ENCODE data around the gene DNHD1. TPM values are rescaled to one million over a fixed set of nuclear protein-coding genes. Genes with fewer than 3 reads are reported as not detected.

Gene DNHD1
- total RNA-seq, 4 donors from 2014 or later, result 17.2 to 27.3 (median 21.0) TPM

DNA sequence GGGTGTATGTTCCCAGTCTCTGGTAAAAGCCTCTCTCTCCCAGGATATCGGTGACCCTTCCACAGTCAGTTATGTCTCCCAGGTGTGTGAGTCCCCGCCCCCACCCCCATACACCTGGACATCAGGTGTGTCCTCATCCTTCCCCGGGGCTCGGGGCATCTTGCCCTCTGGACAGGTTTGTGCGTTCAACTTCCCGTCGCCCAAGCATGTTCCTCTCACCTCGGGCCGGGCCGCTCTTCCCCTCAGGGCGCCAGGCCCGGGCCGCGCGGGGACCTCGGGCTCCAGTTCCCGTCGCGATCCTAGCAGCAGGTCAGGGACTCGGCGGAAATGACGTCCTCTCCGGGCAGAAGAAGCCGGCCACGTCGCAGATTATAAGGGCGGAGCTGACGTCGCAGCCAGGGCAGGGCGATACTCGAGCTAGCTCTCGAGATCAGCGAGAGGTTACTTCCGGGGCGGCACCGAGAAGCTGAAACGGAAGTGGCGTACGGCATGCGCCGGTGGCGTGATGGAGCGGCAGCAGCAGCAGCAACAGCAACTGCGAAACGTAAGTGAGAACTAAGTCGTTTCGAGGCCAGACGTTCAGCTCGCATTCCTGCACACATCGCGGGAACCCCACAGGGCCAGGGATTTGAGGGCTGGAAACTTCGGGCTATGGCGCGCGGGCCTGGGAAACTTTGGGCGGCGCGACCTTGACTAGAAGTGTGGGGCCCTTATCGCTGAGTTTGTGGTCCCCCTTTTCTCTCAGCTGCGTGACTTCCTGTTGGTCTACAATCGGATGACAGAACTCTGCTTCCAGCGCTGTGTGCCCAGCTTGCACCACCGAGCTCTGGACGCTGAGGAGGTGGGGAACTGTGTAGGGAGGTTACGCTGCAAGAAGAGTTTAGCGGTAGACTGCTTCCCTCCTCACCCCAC lies 15.8 kb upstream of the DNHD1 start, which contains the start of the genes ARFIP2 and TIMM10B:
ARFIP2 (minus strand) TSS at position 320 of the 912 bp plus-strand sequence. CDS start 910 bp downstream, outside the sequence.
TIMM10B (plus strand) TSS at position 490 of the 912 bp plus-strand sequence; CDS start at position 506, 16 bp downstream.
- H3K27me3 ChIP-seq, result no peaks in the 10 kb centered on the region
- peak within 1 kb of the TSS; percentile 90 to 96 (median 92) for H3K27ac ChIP-seq
- H3K36me3 ChIP-seq, result peaks cover 0 to 76% (median 0%) of the 10 kb centered on the region in 3 donors
- peak within 1 kb of the TSS; percentile 68 to 91 (median 76) for H3K4me3 ChIP-seq
- TF ChIP-seq POLR2A (IDR thresholded peaks at IDR 0.05) (peak; percentile 89 to 95), EP300 (IDR thresholded peaks at IDR 0.05) (peak; percentile 95 to 98)
- TF ChIP-seq, protein P1, sequence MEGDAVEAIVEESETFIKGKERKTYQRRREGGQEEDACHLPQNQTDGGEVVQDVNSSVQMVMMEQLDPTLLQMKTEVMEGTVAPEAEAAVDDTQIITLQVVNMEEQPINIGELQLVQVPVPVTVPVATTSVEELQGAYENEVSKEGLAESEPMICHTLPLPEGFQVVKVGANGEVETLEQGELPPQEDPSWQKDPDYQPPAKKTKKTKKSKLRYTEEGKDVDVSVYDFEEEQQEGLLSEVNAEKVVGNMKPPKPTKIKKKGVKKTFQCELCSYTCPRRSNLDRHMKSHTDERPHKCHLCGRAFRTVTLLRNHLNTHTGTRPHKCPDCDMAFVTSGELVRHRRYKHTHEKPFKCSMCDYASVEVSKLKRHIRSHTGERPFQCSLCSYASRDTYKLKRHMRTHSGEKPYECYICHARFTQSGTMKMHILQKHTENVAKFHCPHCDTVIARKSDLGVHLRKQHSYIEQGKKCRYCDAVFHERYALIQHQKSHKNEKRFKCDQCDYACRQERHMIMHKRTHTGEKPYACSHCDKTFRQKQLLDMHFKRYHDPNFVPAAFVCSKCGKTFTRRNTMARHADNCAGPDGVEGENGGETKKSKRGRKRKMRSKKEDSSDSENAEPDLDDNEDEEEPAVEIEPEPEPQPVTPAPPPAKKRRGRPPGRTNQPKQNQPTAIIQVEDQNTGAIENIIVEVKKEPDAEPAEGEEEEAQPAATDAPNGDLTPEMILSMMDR (IDR thresholded peaks at IDR 0.05), result peak in 1 of 5 experiments; percentile 32
- H3K4me1 ChIP-seq, result peaks cover 0 to 37% (median 22%) of the 10 kb centered on the region in 4 donors
- peak; percentile 96 for DNase-seq (ENCODE audit: low spot score in 2 of 2)
- H3K9me3 ChIP-seq, result no peaks in the 10 kb centered on the region
- 0 to 2% methylated on average over 34 to 57 of the region's 66 CpGs for WGBS, 2 donors

DNA sequence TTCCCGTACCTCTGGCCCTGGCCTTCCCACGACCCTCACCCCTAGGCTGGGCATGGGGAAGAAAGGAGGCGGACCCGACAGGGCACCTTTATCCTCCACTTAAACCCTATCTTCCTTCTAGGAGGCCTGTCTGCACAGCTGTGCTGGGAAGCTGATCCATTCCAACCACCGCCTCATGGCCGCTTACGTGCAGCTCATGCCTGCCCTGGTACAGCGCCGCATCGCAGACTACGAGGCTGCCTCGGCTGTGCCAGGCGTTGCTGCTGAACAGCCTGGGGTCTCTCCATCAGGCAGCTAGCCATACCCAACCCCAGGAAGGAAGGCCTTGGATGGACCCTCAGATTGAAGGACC lies 15.2 kb upstream of the DNHD1 start:
- Histone ChIP-seq H3K27me3 (no peaks in the 10 kb centered on the region), H3K9me3 (no peaks in the 10 kb centered on the region), H3K27ac (peak overlapping the region; percentile 90 to 96 (median 92)), H3K4me3 (peak overlapping the region; percentile 68 to 91 (median 76)), H3K36me3 (peaks cover 0 to 76% (median 0%) of the 10 kb centered on the region in 3 donors), H3K4me1 (peaks cover 0 to 37% (median 22%) of the 10 kb centered on the region in 4 donors)
- DNase-seq (ENCODE audit: low spot score in 2 of 2), result no peak
- WGBS, 2 donors, result 6 to 8% methylated on average over 4 to 13 of the region's 13 CpGs
- TF ChIP-seq EP300 (IDR thresholded peaks at IDR 0.05) (no peak), POLR2A (IDR thresholded peaks at IDR 0.05) (no peak)

DNA sequence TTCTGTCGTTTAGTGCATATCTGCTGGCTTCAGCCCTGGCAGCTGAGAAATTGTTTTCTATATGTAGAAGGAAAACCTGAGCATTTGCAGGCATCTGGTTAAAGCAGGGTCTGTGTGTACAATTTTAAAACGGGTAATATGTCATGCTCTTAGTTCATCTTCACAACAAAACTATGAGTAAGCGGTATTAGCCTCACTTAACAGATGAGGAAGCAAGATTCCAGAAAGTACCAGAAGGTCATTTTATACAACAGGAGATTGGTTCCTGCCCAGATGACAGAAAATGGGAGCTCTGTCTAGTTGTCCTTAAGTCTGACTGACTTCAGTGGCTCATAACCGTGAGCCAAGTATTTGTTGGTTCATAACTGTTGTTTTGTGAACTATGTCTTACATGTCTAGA lies 14.6 kb upstream of the DNHD1 start:
- H3K4me3 ChIP-seq, result peak overlapping the region; percentile 68 to 91 (median 76)
- WGBS, 2 donors, result 79 to 80% methylated on average over 4 of the region's 4 CpGs
- no peaks in the 10 kb centered on the region for H3K27me3 ChIP-seq
- peaks cover 0 to 76% (median 0%) of the 10 kb centered on the region in 3 donors for H3K36me3 ChIP-seq
- no peak for DNase-seq (ENCODE audit: low spot score in 2 of 2)
- peak overlapping the region; percentile 90 to 96 (median 92) for H3K27ac ChIP-seq
- TF ChIP-seq EP300 (IDR thresholded peaks at IDR 0.05), result no peak
- TF ChIP-seq POLR2A (IDR thresholded peaks at IDR 0.05), result no peak
- TF ChIP-seq, protein P1 (IDR thresholded peaks at IDR 0.05), result no peak
- H3K4me1 ChIP-seq, result peaks cover 0 to 37% (median 22%) of the 10 kb centered on the region in 4 donors
- no peaks in the 10 kb centered on the region for H3K9me3 ChIP-seq

DNA sequence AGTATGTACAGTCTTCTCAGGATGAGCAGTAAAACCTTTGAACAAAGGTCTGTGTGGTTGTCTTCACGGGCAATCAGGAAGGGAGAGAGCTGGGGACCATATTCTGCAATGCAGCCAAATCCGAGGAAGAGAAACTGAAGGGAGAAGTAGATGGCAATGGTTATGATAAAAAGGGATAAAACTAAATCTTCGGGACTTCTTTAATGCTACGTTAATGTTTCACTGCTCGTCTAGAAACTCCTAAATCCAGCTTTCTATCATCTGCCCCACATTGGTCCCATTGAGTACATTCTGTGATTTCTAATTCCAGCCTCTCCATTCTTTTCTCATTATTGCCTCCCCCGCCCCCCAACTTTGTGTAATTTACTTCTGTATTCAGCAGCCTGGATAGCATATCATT lies 14.1 kb upstream of the DNHD1 start:
- DNase-seq (ENCODE audit: low spot score in 2 of 2), result no peak
- no peak for TF ChIP-seq EP300 (IDR thresholded peaks at IDR 0.05)
- TF ChIP-seq POLR2A (IDR thresholded peaks at IDR 0.05), result no peak
- TF ChIP-seq, protein P1 (IDR thresholded peaks at IDR 0.05), result no peak
- H3K36me3 ChIP-seq, result peaks cover 0 to 76% (median 0%) of the 10 kb centered on the region in 3 donors
- H3K27me3 ChIP-seq, result no peaks in the 10 kb centered on the region
- WGBS, 2 donors, result 85 to 89% methylated on average over 6 of the region's 6 CpGs
- H3K4me3 ChIP-seq, result no peak overlapping the region
- H3K27ac ChIP-seq, result peak overlapping the region in 1 of 4 donors; percentile 29
- H3K9me3 ChIP-seq, result no peaks in the 10 kb centered on the region
- peaks cover 0 to 37% (median 22%) of the 10 kb centered on the region in 4 donors for H3K4me1 ChIP-seq

DNA sequence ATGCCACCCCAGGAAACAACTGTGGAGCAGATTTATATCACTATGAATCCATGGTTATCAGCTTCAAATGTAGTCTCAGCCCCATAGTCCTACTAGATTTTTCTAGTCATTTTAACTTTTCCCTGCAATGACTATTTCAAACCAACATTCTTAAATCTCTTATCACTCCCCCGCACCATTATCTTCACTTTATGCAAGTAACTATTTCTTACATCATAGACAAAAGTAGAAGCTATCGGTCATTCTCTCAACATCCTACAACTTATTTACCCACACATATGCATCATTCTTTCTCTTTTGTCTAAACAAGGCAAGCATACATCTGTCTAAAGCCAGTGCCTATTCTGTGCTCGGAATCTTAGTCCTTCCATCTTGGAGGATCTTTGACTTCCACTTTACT lies 11.4 kb upstream of the DNHD1 start:
- TF ChIP-seq EP300 (IDR thresholded peaks at IDR 0.05) (no peak), POLR2A (IDR thresholded peaks at IDR 0.05) (no peak)
- TF ChIP-seq, protein P1 (IDR thresholded peaks at IDR 0.05), result no peak
- no peak for DNase-seq (ENCODE audit: low spot score in 2 of 2)
- Histone ChIP-seq H3K4me3 (no peak overlapping the region), H3K27ac (no peak overlapping the region), H3K27me3 (no peaks in the 10 kb centered on the region), H3K4me1 (peaks cover 0 to 25% (median 13%) of the 10 kb centered on the region in 4 donors), H3K9me3 (no peaks in the 10 kb centered on the region), H3K36me3 (peaks cover 0 to 79% (median 0%) of the 10 kb centered on the region in 3 donors)
- 60 to 76% methylated on average over 3 of the region's 3 CpGs for WGBS, 2 donors
